Thyroid gland (tissue), 4 donors: Measurements from ENCODE around the gene STAG1.

Experiments
- POLR2A ChIP-seq, 2 donors: fragments of 450-650 bp; IDR thresholded peaks; one replicate each; pipeline ENCODE4 v1.6.1; 2017; ENCODE audit warnings: antibody characterized with exemption in 2 of 2, mild to moderate bottlenecking in 2 of 2, moderate library complexity in 1 of 2
- TF ChIP-seq, protein P1 (sequence below), 6 experiments: fragments of 200-600 bp in 3 of 6; fragments of 450-650 bp in 3 of 6; sonication (generic) in 3 of 6; IDR thresholded peaks; one replicate each; pipeline ENCODE4 v1.5.1; 2016 to 2019; ENCODE audit warnings: antibody characterized with exemption in 6 of 6, mild to moderate bottlenecking in 2 of 6, inconsistent platforms in 1 of 6, moderate library complexity in 1 of 6

DNA sequence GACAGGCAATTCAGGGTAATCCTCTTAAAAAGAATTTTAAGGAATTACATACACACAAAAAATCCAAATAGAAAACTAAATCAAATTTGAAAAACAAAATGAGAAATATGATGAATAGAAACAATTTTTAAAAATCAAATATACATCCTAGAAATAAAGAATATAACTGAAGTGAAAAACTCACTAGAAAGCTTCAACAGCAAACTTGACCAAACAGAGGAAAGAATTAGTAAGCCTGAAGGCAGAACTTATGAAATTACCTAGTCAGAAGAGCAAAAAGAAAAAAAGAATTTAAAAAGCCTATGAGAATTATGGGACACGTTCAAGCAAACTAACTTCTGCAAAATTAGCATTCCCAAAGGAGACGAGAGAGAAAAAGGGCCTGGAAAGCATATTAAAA, 296.0 kb downstream of the STAG1 start:
- TF ChIP-seq, protein P1, sequence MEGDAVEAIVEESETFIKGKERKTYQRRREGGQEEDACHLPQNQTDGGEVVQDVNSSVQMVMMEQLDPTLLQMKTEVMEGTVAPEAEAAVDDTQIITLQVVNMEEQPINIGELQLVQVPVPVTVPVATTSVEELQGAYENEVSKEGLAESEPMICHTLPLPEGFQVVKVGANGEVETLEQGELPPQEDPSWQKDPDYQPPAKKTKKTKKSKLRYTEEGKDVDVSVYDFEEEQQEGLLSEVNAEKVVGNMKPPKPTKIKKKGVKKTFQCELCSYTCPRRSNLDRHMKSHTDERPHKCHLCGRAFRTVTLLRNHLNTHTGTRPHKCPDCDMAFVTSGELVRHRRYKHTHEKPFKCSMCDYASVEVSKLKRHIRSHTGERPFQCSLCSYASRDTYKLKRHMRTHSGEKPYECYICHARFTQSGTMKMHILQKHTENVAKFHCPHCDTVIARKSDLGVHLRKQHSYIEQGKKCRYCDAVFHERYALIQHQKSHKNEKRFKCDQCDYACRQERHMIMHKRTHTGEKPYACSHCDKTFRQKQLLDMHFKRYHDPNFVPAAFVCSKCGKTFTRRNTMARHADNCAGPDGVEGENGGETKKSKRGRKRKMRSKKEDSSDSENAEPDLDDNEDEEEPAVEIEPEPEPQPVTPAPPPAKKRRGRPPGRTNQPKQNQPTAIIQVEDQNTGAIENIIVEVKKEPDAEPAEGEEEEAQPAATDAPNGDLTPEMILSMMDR (IDR thresholded peaks at IDR 0.05): no peak
- TF ChIP-seq POLR2A (IDR thresholded peaks at IDR 0.05): no peak
